Neural cell (in vitro differentiated cells): ENCODE data around the gene COL5A1. TPM values are rescaled to one million over a fixed set of nuclear protein-coding genes. Genes with fewer than 3 reads are reported as not detected.
A peak's percentile ranks its signal among the peaks of the same experiment; 100 is the strongest.

Experiments used
- H2AFZ ChIP-seq: fragments of 200-600, 300-800 bp; sonication (generic), shearing (Covaris generic); 2 replicates; pipeline ENCODE4 v1.6.0; 2014; ENCODE audit warnings: low read depth, mild to moderate bottlenecking, antibody characterized with exemption, low read length, moderate library complexity
- H3F3A ChIP-seq: fragments of 200-600 bp; shearing (Covaris generic); 2 replicates; pipeline ENCODE4 v1.6.1; 2016; ENCODE audit warnings: mild to moderate bottlenecking, moderate library complexity, mixed read lengths, antibody characterized with exemption, low read length; ENCODE audit not compliant: insufficient read depth, poor library complexity, severe bottlenecking
- H3K27ac ChIP-seq: fragments of 200-600, 300-800 bp; sonication (generic), shearing (Covaris generic); 2 replicates; pipeline ENCODE4 v1.5.1; 2014; ENCODE audit warnings: mild to moderate bottlenecking, low read length, moderate library complexity
- H3K27me3 ChIP-seq: fragments of 300-800, 200-600 bp; sonication (generic), shearing (Covaris generic); 2 replicates; pipeline ENCODE4 v1.6.0; 2014; ENCODE audit warnings: mild to moderate bottlenecking, low read depth, low read length, moderate library complexity; ENCODE audit not compliant: insufficient read depth
- H3K36me3 ChIP-seq: fragments of 300-800, 200-600 bp; sonication (generic), shearing (Covaris generic); 2 replicates; pipeline ENCODE4 v1.5.1; 2014; ENCODE audit warnings: mild to moderate bottlenecking, antibody characterized with exemption, low read length, moderate library complexity; ENCODE audit not compliant: insufficient read depth
- H3K4me2 ChIP-seq: fragments of 300-800, 200-600 bp; sonication (generic), shearing (Covaris generic); 2 replicates; pipeline ENCODE4 v1.6.0; 2014; ENCODE audit warnings: mild to moderate bottlenecking, low read length
- H3K4me3 ChIP-seq: fragments of 300-800, 200-600 bp; sonication (generic), shearing (Covaris generic); 2 replicates; pipeline ENCODE4 v1.5.1; 2014; ENCODE audit warnings: mild to moderate bottlenecking, low read length, moderate library complexity
- H3K79me2 ChIP-seq: fragments of 200-600 bp; shearing (Covaris generic); replicated peaks from 2 replicates; pipeline ENCODE4 v1.6.0; 2014; ENCODE audit warnings: mild to moderate bottlenecking, low read length, moderate library complexity; ENCODE audit not compliant: insufficient read depth
- H3K9ac ChIP-seq: fragments of 300-800, 200-600 bp; sonication (generic), shearing (Covaris generic); 2 replicates; pipeline ENCODE4 v1.6.1; 2016; ENCODE audit warnings: mild to moderate bottlenecking, low read length, mixed read lengths
- H3K9me2 ChIP-seq: fragments of 200-600 bp; shearing (Covaris generic); 2 replicates; pipeline ENCODE4 v1.6.1; 2016; ENCODE audit warnings: mild to moderate bottlenecking, low read length, mixed read lengths; ENCODE audit not compliant: insufficient read depth
- H3K9me3 ChIP-seq: fragments of 200-600, 300-800 bp; sonication (generic), shearing (Covaris generic); 2 replicates; pipeline ENCODE4 v1.6.1; 2016; ENCODE audit warnings: mild to moderate bottlenecking, mixed run types, low read length, moderate library complexity, mixed read lengths
- H4K20me1 ChIP-seq: fragments of 200-600 bp; shearing (Covaris generic); 2 replicates; pipeline ENCODE4 v1.6.1; 2016; ENCODE audit warnings: mild to moderate bottlenecking, mixed run types; ENCODE audit not compliant: insufficient read depth
- EP300 ChIP-seq: fragments of 450-650 bp; conservative IDR thresholded peaks from 2 replicates; pipeline ENCODE4 v1.6.1; 2014; ENCODE audit warnings: antibody characterized with exemption, mild to moderate bottlenecking, moderate library complexity; ENCODE audit not compliant: poor library complexity, severe bottlenecking
- EZH2 ChIP-seq: fragments of 200-600, 300-800 bp; shearing (Covaris generic), sonication (generic); IDR thresholded peaks from 2 replicates; pipeline ENCODE4 v1.6.1; 2014; ENCODE audit warnings: antibody characterized with exemption, low read length, borderline replicate concordance, mild to moderate bottlenecking; ENCODE audit not compliant: insufficient read depth, poor library complexity, severe bottlenecking
- MXI1 ChIP-seq: fragments of 450-650 bp; conservative IDR thresholded peaks from 2 replicates; pipeline ENCODE4 v1.6.1; 2014; ENCODE audit warnings: antibody characterized with exemption, mild to moderate bottlenecking; ENCODE audit not compliant: poor library complexity, severe bottlenecking
- POLR2AphosphoS5 ChIP-seq: IDR thresholded peaks from 2 replicates; pipeline ENCODE4 v1.6.1; 2012
- RAD21 ChIP-seq: fragments of 450-650 bp; conservative IDR thresholded peaks from 2 replicates; pipeline ENCODE4 v1.6.1; 2014; ENCODE audit warnings: antibody characterized with exemption, mild to moderate bottlenecking, moderate library complexity
- REST ChIP-seq: IDR thresholded peaks from 2 replicates; pipeline ENCODE4 v1.6.1; 2012; ENCODE audit warnings: borderline replicate concordance
- SMC3 ChIP-seq: fragments of 450-650 bp; conservative IDR thresholded peaks from 2 replicates; pipeline ENCODE4 v1.6.1; 2014; ENCODE audit warnings: antibody characterized with exemption, mild to moderate bottlenecking, moderate library complexity; ENCODE audit not compliant: poor library complexity
- TAF1 ChIP-seq: IDR thresholded peaks from 2 replicates; pipeline ENCODE4 v1.6.1; 2012; ENCODE audit warnings: low read depth
- polyA plus RNA-seq: library from polyadenylated mRNA; depleted of rRNA; stranded (reverse); fragments of >200 nt; gene quantifications from 2 replicates; pipeline ENCODE4 v1.2.3, GENCODE V29; 2014
- TF ChIP-seq, protein P1 (sequence below): fragments of 450-650 bp; IDR thresholded peaks from 2 replicates; pipeline ENCODE4 v1.5.1; 2014; ENCODE audit warnings: antibody characterized with exemption, mild to moderate bottlenecking, moderate library complexity; ENCODE audit not compliant: poor library complexity, severe bottlenecking

Gene COL5A1
- polyA plus RNA-seq, 1 donor from 2014 or later, result not detected

DNA sequence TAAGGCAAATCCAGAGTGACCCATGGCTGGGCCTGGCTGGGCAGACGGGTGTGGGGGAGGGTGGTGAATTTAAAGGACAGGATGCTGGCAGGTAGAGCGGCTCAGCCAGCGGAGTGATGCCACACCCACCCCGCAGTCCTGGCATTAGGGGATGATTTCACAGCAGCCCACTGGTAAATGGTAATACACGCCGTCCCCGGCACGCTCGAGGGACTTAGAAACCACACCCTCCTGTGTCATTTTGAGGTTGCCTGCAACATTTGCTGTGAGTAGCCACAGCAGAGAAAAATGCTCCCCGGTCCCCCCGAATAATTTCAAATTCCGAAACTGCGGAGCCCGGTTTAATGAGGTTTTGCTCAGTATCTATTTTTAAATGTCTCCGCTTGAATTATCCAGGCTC, 167.7 kb downstream of the COL5A1 start:
- H3K9me2 ChIP-seq, result no peaks in the 10 kb centered on the region
- no peaks in the 10 kb centered on the region for H3K9me3 ChIP-seq
- H3K9ac ChIP-seq, result no peak overlapping the region
- H3K27ac ChIP-seq, result no peak overlapping the region
- H3F3A ChIP-seq, result no peaks in the 10 kb centered on the region
- H3K36me3 ChIP-seq, result no peaks in the 10 kb centered on the region
- TF ChIP-seq EZH2 (no peak), TAF1 (no peak), RAD21 (no peak), EP300 (no peak), POLR2AphosphoS5 (no peak), MXI1 (no peak), SMC3 (no peak), REST (no peak)
- TF ChIP-seq, protein P1, sequence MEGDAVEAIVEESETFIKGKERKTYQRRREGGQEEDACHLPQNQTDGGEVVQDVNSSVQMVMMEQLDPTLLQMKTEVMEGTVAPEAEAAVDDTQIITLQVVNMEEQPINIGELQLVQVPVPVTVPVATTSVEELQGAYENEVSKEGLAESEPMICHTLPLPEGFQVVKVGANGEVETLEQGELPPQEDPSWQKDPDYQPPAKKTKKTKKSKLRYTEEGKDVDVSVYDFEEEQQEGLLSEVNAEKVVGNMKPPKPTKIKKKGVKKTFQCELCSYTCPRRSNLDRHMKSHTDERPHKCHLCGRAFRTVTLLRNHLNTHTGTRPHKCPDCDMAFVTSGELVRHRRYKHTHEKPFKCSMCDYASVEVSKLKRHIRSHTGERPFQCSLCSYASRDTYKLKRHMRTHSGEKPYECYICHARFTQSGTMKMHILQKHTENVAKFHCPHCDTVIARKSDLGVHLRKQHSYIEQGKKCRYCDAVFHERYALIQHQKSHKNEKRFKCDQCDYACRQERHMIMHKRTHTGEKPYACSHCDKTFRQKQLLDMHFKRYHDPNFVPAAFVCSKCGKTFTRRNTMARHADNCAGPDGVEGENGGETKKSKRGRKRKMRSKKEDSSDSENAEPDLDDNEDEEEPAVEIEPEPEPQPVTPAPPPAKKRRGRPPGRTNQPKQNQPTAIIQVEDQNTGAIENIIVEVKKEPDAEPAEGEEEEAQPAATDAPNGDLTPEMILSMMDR, result no peak
- no peak overlapping the region for H3K4me3 ChIP-seq
- no peaks in the 10 kb centered on the region for H3K79me2 ChIP-seq
- H2AFZ ChIP-seq, result no peak overlapping the region
- no peaks in the 10 kb centered on the region for H3K27me3 ChIP-seq
- H3K4me2 ChIP-seq, result no peak overlapping the region
- H4K20me1 ChIP-seq, result no peaks in the 10 kb centered on the region

- H2AFZ ChIP-seq, result no peak overlapping the region
- TF ChIP-seq EP300, result peak; percentile 24
- no peak for TF ChIP-seq MXI1
- H3K9ac ChIP-seq, result no peak overlapping the region
- no peak overlapping the region for H3K27ac ChIP-seq
- no peak overlapping the region for H3K4me3 ChIP-seq
- no peaks in the 10 kb centered on the region for H3K9me3 ChIP-seq
- H3K36me3 ChIP-seq, result no peaks in the 10 kb centered on the region
- H3F3A ChIP-seq, result no peaks in the 10 kb centered on the region
- no peaks in the 10 kb centered on the region for H3K79me2 ChIP-seq
- H3K27me3 ChIP-seq, result no peaks in the 10 kb centered on the region
- no peaks in the 10 kb centered on the region for H4K20me1 ChIP-seq
- no peaks in the 10 kb centered on the region for H3K9me2 ChIP-seq
- no peak overlapping the region for H3K4me2 ChIP-seq
Measured at GRCh38 chr9:134809826-134810225, 168.2 kb downstream of the COL5A1 start.
